ENCODE measurements around the gene FHOD3.

The FHOD3 gene

GRCh38 chr18:36653141-36653869 is 355.8 kb downstream of the FHOD3 start:
- no peak overlapping the region for H3K4me3 ChIP-seq (ENCODE audit: low read depth, low read length)
- no peak for TF ChIP-seq CTCF (IDR thresholded peaks at IDR 0.05; ENCODE audit: borderline replicate concordance, insufficient read depth, low read depth, low read length)

- H3K4me3 ChIP-seq (ENCODE audit: low read depth, low read length) = no peak overlapping the region
- no peak for TF ChIP-seq CTCF (IDR thresholded peaks at IDR 0.05; ENCODE audit: borderline replicate concordance, insufficient read depth, low read depth, low read length)
Measured at GRCh38 chr18:36653870-36654269, 356.4 kb downstream of the FHOD3 start.

- TF ChIP-seq CTCF (IDR thresholded peaks at IDR 0.05; ENCODE audit: borderline replicate concordance, insufficient read depth, low read depth, low read length) = no peak
- H3K4me3 ChIP-seq (ENCODE audit: low read depth, low read length) = no peak overlapping the region
Measured at GRCh38 chr18:36655074-36655473, 357.6 kb downstream of the FHOD3 start.

- TF ChIP-seq CTCF (IDR thresholded peaks at IDR 0.05; ENCODE audit: borderline replicate concordance, insufficient read depth, low read depth, low read length) = no peak
- no peak overlapping the region for H3K4me3 ChIP-seq (ENCODE audit: low read depth, low read length)
Measured at GRCh38 chr18:36655930-36656329, 358.4 kb downstream of the FHOD3 start.

GRCh38 chr18:36658611-36659010 is 361.1 kb downstream of the FHOD3 start:
- TF ChIP-seq CTCF (IDR thresholded peaks at IDR 0.05; ENCODE audit: borderline replicate concordance, insufficient read depth, low read depth, low read length) = no peak
- H3K4me3 ChIP-seq (ENCODE audit: low read depth, low read length) = no peak overlapping the region

GRCh38 chr18:36660311-36660710 is 362.8 kb downstream of the FHOD3 start:
- TF ChIP-seq CTCF (IDR thresholded peaks at IDR 0.05; ENCODE audit: borderline replicate concordance, insufficient read depth, low read depth, low read length) = no peak
- no peak overlapping the region for H3K4me3 ChIP-seq (ENCODE audit: low read depth, low read length)

- TF ChIP-seq CTCF (IDR thresholded peaks at IDR 0.05; ENCODE audit: borderline replicate concordance, insufficient read depth, low read depth, low read length) = peak; percentile 40; the same call in 1 of the 2 replicates
- no peak overlapping the region for H3K4me3 ChIP-seq (ENCODE audit: low read depth, low read length)
Measured at GRCh38 chr18:36661999-36662398, 364.5 kb downstream of the FHOD3 start.

All from GM12875 (cell line).